ENCODE results near the gene C1orf87. TPM values are rescaled to one million over a fixed set of nuclear protein-coding genes. Genes with fewer than 3 reads are reported as not detected.

C1orf87 gene, protein sequence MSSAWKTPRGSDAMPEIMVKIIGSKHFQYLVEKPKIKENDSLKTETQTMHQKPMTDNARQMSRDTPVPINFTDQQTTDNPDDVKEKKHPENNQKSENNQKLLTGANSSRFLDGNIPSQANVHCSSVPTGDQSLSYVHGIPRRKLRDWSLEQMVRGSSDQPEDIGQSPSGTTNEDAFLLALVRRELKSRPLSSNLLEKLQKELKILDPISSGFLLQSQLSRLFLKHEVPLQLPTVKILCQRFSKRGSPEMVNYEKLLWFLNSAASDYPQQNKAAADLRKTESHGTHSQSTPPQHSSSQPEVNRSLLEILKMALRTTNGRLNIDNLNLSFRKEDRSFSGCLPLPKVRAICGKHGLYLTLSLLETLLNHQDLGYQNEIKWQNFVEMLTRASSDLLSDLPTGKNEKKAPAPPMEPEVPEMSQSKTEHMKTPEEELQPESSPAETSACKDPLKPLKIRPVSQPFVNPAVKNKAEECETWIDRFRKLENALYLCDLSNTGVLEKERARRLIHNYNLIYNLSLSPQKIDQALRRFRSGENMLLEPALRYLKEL
- total RNA-seq: not detected in 2 replicates

DNA sequence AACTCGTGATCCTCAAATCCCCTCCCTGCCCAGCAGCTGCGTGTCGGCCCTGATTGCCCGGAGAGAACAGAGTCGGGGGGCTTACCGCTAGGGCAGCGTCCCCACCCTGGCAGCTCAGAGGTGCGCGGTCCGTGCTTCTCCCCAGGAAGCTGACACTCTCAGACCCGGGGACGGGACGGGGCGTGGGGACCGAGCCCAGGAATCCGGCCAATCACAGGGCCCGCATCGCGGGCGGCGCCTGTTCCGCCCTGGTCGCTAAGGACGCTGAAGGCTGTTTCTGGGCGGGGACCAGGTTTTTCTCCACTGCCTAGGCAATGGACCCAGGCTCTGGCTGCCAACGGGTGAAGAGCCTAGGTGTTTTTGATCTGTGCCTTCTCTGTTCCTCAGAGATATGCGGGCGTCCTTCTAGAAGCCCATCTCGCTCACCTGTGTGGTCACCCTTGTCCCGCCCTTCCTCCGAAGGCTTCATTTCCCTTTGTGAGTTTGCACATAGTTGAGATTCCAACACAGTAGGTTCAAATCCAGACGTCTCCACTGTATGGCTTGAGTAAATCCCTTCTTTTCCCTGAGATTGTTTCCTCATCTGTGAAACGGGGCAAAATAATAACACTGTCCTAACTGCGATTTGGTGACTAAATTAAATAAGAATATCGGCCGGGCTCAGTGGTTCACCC is at the start of gene C1orf87:
TSS of gene C1orf87 (minus strand) at position 166 of the 674 bp plus-strand sequence. CDS start 1,127 bp downstream, outside the sequence.

Small RNA genes lying within 50 kb of the gene (small RNA-seq; reads per million reads assigned to genes)
- gene RN7SL475P: not detected

Other genes starting within 250 kb of the C1orf87 start
- gene CYP2J2, start 147.0 kb downstream of the C1orf87 start, total RNA-seq: 2.0 and 2.4 TPM in 2 replicates

Measured in placental epithelial cell (primary cell).